GM23338 (cell line): ENCODE data around the gene DUSP3. TPM values are rescaled to one million over a fixed set of nuclear protein-coding genes. Genes with fewer than 3 reads are reported as not detected.
A peak's percentile ranks its signal among the peaks of the same experiment; 100 is the strongest.

Experiments
- ATAC-seq: fragments of 200-7000 bp; cut with Tn5 transposase; 3 replicates; pipeline ENCODE4 v1.9.1; 2020
- DNase-seq: peaks from one replicate; pipeline ENCODE4 v3.0.0-alpha.2; 2015; ENCODE audit warnings: low spot score
- H2AFZ ChIP-seq: fragments of 200-600 bp; sonication (generic); 2 replicates; pipeline ENCODE4 v1.8.0; 2016; ENCODE audit warnings: antibody characterized with exemption, mild to moderate bottlenecking, moderate library complexity
- H3F3A ChIP-seq: fragments of 200-600 bp; sonication (generic); replicated peaks from 2 replicates; pipeline ENCODE4 v1.8.0; 2017; ENCODE audit warnings: antibody characterized with exemption, mixed run types, low read depth
- H3K27ac ChIP-seq: fragments of 200-600 bp; sonication (generic); 2 replicates; pipeline ENCODE4 v1.6.1; 2016; ENCODE audit warnings: low read depth
- H3K27me3 ChIP-seq: fragments of 200-600 bp; sonication (generic); 2 replicates; pipeline ENCODE4 v1.8.0; 2016; ENCODE audit warnings: mild to moderate bottlenecking, mixed run types, moderate library complexity; ENCODE audit not compliant: insufficient read depth
- H3K36me3 ChIP-seq: fragments of 200-600 bp; sonication (generic); 2 replicates; pipeline ENCODE4 v1.8.0; 2016; ENCODE audit warnings: mild to moderate bottlenecking; ENCODE audit not compliant: insufficient read depth
- H3K4me1 ChIP-seq: fragments of 200-600 bp; sonication (generic); 2 replicates; pipeline ENCODE4 v1.8.0; 2016; ENCODE audit warnings: mild to moderate bottlenecking, moderate library complexity; ENCODE audit not compliant: insufficient read depth
- H3K4me2 ChIP-seq: fragments of 200-600 bp; sonication (generic); 2 replicates; pipeline ENCODE4 v1.7.1; 2017; ENCODE audit warnings: mixed run types
- H3K4me3 ChIP-seq: fragments of 200-600 bp; sonication (generic); 2 replicates; pipeline ENCODE4 v1.6.1; 2016; ENCODE audit warnings: mixed run types
- H3K79me2 ChIP-seq: fragments of 200-600 bp; sonication (generic); replicated peaks from 2 replicates; pipeline ENCODE4 v1.8.0; 2017; ENCODE audit warnings: mild to moderate bottlenecking; ENCODE audit not compliant: insufficient read depth
- H3K9me2 ChIP-seq: fragments of 200-600 bp; sonication (generic); 2 replicates; pipeline ENCODE4 v1.8.0; 2017; ENCODE audit not compliant: insufficient read depth
- H4K20me1 ChIP-seq: fragments of 200-600 bp; sonication (generic); replicated peaks from 2 replicates; pipeline ENCODE4 v1.8.0; 2017; ENCODE audit warnings: mild to moderate bottlenecking; ENCODE audit not compliant: insufficient read depth
- H3K27ac Mint-ChIP-seq: 2 replicates; pipeline ENCODE4 v1.8.0; 2020; ENCODE audit warnings: inconsistent platforms, mild to moderate bottlenecking, moderate library complexity, mixed read lengths
- H3K27me3 Mint-ChIP-seq: 3 replicates; pipeline ENCODE4 v1.8.0; 2022; ENCODE audit warnings: low read depth, mild to moderate bottlenecking, moderate library complexity, mixed read lengths, inconsistent platforms; ENCODE audit not compliant: insufficient read depth, poor library complexity
- H3K36me3 Mint-ChIP-seq: 3 replicates; pipeline ENCODE4 v1.8.0; 2021; ENCODE audit warnings: low read depth, mild to moderate bottlenecking, inconsistent platforms, moderate library complexity, mixed read lengths
- H3K4me1 Mint-ChIP-seq: 3 replicates; pipeline ENCODE4 v1.8.0; 2020; ENCODE audit warnings: mild to moderate bottlenecking, inconsistent platforms, mixed read lengths
- H3K4me3 Mint-ChIP-seq: 3 replicates; pipeline ENCODE4 v1.8.0; 2021; ENCODE audit warnings: moderate library complexity, mild to moderate bottlenecking, inconsistent platforms, mixed read lengths
- H3K9me3 Mint-ChIP-seq: 3 replicates; pipeline ENCODE4 v1.8.0; 2020; ENCODE audit warnings: moderate library complexity, mild to moderate bottlenecking, inconsistent platforms, mixed read lengths
- CREB1 ChIP-seq: fragments of 250-450 bp; sonication (Bioruptor Pico); IDR thresholded peaks from 2 replicates; pipeline ENCODE4 v1.5.0; 2020; ENCODE audit warnings: low read depth, mild to moderate bottlenecking, moderate library complexity
- EZH2 ChIP-seq: fragments of 200-600 bp; sonication (generic); IDR thresholded peaks from one replicate; pipeline ENCODE4 v1.8.0; 2017; ENCODE audit warnings: antibody characterized with exemption, mild to moderate bottlenecking, low read depth; ENCODE audit not compliant: unreplicated experiment
- EZH2phosphoT487 ChIP-seq: fragments of 200-600 bp; sonication (generic); IDR thresholded peaks from one replicate; pipeline ENCODE4 v1.8.1; 2018; ENCODE audit warnings: antibody characterized with exemption; ENCODE audit not compliant: unreplicated experiment
- JUNB ChIP-seq: IDR thresholded peaks from one replicate; pipeline ENCODE4 v1.6.1; 2016; ENCODE audit warnings: antibody characterized with exemption; ENCODE audit not compliant: unreplicated experiment
- NANOG ChIP-seq: IDR thresholded peaks from 2 replicates; pipeline ENCODE4 v1.6.1; 2016; ENCODE audit warnings: antibody characterized with exemption, borderline replicate concordance
- POLR2AphosphoS5 ChIP-seq: IDR thresholded peaks from 2 replicates; pipeline ENCODE4 v1.6.1; 2016; ENCODE audit warnings: antibody characterized with exemption, low read depth
- REST ChIP-seq: IDR thresholded peaks from one replicate; pipeline ENCODE4 v1.6.1; 2018; ENCODE audit warnings: antibody characterized with exemption; ENCODE audit not compliant: unreplicated experiment
- STAT1 ChIP-seq: IDR thresholded peaks from one replicate; pipeline ENCODE4 v1.6.1; 2016; ENCODE audit warnings: antibody characterized with exemption; ENCODE audit not compliant: unreplicated experiment
- ZNF114 ChIP-seq: fragments of 250-450 bp; sonication (Bioruptor Pico); IDR thresholded peaks from 2 replicates; pipeline ENCODE4 v1.5.0; 2020; ENCODE audit warnings: mild to moderate bottlenecking, moderate library complexity
- ZNF331 ChIP-seq: fragments of 250-450 bp; sonication (Bioruptor Pico); IDR thresholded peaks from 2 replicates; pipeline ENCODE4 v1.5.0; 2020; ENCODE audit warnings: low read depth, mild to moderate bottlenecking, moderate library complexity
- polyA plus RNA-seq: library from polyadenylated mRNA; unstranded; fragments of >200 nt; fragmentation: Nextera tagmentation; extraction: Ambion mirVana; gene quantifications from 2 replicates; pipeline ENCODE4 v1.2.1, GENCODE V29; 2016
- total RNA-seq: library from RNA; depleted of rRNA; stranded (reverse); fragments of >200 nt; shearing (Covaris generic); gene quantifications from 2 replicates; pipeline ENCODE4 v1.2.3, GENCODE V29; 2014
- TF ChIP-seq, protein P1 (sequence below), 2 experiments: fragments of 200-600 bp in 1 of 2; sonication (generic) in 1 of 2; conservative IDR thresholded peaks; 2 replicates each; pipeline versions ENCODE4 v1.5.1 to v1.6.1; 2016 to 2017; ENCODE audit warnings: antibody characterized with exemption in 2 of 2, low read depth in 2 of 2, mild to moderate bottlenecking in 2 of 2, moderate library complexity in 1 of 2
- TF ChIP-seq, protein P2 (sequence below): IDR thresholded peaks from 2 replicates; pipeline ENCODE4 v1.6.1; 2016; ENCODE audit warnings: antibody characterized with exemption
- TF ChIP-seq, protein P3 (sequence below): fragments of 250-450 bp; sonication (Bioruptor Pico); IDR thresholded peaks from 2 replicates; pipeline ENCODE4 v1.5.0; 2020; ENCODE audit warnings: mild to moderate bottlenecking, moderate library complexity

Gene DUSP3
- total and polyA plus RNA-seq, 2 experiments from 2014 or later, result 14.7 to 22.1 TPM

DNA sequence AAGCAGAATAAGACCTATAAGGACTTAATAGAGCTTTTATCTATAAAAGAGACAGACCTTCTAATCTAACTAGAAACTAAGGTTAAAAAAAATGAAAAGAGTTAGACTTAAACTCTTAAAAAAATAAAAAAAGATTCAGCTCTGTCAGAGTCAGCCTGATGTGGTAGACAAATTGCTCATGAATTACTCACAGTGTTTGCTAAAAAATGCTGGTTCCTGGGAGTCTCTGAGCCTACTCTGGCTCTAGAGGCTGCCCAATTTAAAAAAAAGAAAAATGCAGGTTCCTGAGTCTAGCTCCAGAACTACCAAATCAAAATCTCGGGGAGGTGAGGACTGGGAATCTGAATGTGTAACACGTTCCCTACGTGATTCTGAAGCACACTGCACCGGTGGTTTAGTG lies 38.2 kb downstream of the DUSP3 start:
- TF ChIP-seq JUNB (no peak), REST (no peak), NANOG (no peak), POLR2AphosphoS5 (no peak), ZNF331 (CRISPR knock-in tag) (no peak), EZH2phosphoT487 (no peak), CREB1 (CRISPR knock-in tag) (no peak), ZNF114 (CRISPR knock-in tag) (no peak), STAT1 (no peak), EZH2 (no peak)
- TF ChIP-seq, protein P1, sequence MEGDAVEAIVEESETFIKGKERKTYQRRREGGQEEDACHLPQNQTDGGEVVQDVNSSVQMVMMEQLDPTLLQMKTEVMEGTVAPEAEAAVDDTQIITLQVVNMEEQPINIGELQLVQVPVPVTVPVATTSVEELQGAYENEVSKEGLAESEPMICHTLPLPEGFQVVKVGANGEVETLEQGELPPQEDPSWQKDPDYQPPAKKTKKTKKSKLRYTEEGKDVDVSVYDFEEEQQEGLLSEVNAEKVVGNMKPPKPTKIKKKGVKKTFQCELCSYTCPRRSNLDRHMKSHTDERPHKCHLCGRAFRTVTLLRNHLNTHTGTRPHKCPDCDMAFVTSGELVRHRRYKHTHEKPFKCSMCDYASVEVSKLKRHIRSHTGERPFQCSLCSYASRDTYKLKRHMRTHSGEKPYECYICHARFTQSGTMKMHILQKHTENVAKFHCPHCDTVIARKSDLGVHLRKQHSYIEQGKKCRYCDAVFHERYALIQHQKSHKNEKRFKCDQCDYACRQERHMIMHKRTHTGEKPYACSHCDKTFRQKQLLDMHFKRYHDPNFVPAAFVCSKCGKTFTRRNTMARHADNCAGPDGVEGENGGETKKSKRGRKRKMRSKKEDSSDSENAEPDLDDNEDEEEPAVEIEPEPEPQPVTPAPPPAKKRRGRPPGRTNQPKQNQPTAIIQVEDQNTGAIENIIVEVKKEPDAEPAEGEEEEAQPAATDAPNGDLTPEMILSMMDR (conservative IDR thresholded peaks at IDR 0.05; ENCODE audit: low read depth in 2 of 2), result no peak
- TF ChIP-seq, protein P2, sequence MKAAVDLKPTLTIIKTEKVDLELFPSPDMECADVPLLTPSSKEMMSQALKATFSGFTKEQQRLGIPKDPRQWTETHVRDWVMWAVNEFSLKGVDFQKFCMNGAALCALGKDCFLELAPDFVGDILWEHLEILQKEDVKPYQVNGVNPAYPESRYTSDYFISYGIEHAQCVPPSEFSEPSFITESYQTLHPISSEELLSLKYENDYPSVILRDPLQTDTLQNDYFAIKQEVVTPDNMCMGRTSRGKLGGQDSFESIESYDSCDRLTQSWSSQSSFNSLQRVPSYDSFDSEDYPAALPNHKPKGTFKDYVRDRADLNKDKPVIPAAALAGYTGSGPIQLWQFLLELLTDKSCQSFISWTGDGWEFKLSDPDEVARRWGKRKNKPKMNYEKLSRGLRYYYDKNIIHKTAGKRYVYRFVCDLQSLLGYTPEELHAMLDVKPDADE, result no peak
- TF ChIP-seq, protein P3, sequence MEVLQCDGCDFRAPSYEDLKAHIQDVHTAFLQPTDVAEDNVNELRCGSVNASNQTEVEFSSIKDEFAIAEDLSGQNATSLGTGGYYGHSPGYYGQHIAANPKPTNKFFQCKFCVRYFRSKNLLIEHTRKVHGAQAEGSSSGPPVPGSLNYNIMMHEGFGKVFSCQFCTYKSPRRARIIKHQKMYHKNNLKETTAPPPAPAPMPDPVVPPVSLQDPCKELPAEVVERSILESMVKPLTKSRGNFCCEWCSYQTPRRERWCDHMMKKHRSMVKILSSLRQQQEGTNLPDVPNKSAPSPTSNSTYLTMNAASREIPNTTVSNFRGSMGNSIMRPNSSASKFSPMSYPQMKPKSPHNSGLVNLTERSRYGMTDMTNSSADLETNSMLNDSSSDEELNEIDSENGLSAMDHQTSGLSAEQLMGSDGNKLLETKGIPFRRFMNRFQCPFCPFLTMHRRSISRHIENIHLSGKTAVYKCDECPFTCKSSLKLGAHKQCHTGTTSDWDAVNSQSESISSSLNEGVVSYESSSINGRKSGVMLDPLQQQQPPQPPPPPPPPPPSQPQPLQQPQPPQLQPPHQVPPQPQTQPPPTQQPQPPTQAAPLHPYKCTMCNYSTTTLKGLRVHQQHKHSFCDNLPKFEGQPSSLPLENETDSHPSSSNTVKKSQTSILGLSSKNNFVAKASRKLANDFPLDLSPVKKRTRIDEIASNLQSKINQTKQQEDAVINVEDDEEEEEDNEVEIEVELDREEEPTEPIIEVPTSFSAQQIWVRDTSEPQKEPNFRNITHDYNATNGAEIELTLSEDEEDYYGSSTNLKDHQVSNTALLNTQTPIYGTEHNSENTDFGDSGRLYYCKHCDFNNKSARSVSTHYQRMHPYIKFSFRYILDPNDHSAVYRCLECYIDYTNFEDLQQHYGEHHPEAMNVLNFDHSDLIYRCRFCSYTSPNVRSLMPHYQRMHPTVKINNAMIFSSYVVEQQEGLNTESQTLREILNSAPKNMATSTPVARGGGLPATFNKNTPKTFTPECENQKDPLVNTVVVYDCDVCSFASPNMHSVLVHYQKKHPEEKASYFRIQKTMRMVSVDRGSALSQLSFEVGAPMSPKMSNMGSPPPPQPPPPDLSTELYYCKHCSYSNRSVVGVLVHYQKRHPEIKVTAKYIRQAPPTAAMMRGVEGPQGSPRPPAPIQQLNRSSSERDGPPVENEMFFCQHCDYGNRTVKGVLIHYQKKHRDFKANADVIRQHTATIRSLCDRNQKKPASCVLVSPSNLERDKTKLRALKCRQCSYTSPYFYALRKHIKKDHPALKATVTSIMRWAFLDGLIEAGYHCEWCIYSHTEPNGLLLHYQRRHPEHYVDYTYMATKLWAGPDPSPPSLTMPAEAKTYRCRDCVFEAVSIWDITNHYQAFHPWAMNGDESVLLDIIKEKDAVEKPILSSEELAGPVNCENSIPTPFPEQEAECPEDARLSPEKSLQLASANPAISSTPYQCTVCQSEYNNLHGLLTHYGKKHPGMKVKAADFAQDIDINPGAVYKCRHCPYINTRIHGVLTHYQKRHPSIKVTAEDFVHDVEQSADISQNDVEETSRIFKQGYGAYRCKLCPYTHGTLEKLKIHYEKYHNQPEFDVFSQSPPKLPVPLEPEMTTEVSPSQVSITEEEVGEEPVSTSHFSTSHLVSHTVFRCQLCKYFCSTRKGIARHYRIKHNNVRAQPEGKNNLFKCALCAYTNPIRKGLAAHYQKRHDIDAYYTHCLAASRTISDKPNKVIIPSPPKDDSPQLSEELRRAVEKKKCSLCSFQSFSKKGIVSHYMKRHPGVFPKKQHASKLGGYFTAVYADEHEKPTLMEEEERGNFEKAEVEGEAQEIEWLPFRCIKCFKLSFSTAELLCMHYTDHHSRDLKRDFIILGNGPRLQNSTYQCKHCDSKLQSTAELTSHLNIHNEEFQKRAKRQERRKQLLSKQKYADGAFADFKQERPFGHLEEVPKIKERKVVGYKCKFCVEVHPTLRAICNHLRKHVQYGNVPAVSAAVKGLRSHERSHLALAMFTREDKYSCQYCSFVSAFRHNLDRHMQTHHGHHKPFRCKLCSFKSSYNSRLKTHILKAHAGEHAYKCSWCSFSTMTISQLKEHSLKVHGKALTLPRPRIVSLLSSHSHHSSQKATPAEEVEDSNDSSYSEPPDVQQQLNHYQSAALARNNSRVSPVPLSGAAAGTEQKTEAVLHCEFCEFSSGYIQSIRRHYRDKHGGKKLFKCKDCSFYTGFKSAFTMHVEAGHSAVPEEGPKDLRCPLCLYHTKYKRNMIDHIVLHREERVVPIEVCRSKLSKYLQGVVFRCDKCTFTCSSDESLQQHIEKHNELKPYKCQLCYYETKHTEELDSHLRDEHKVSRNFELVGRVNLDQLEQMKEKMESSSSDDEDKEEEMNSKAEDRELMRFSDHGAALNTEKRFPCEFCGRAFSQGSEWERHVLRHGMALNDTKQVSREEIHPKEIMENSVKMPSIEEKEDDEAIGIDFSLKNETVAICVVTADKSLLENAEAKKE (CRISPR knock-in tag), result no peak
- ATAC-seq (no peak), DNase-seq (no peak)
- Histone ChIP-seq H4K20me1 (no peaks in the 10 kb centered on the region), H3K4me1 (peaks cover 16% of the 10 kb centered on the region; the same call in 1 of the 2 replicates), H3K36me3 (no peaks in the 10 kb centered on the region), H2AFZ (peak overlapping the region; percentile 47; the same call in 1 of the 2 replicates), H3F3A (no peaks in the 10 kb centered on the region), H3K4me2 (no peak overlapping the region), H3K4me3 (no peak overlapping the region), H3K79me2 (no peaks in the 10 kb centered on the region), H3K9me2 (no peaks in the 10 kb centered on the region), H3K27me3 (no peaks in the 10 kb centered on the region), H3K27ac (no peak overlapping the region)
- H3K9me3 Mint-ChIP-seq, result peaks cover 3% of the 10 kb centered on the region; the same call in 1 of the 3 replicates
- peaks cover 29% of the 10 kb centered on the region for H3K4me1 Mint-ChIP-seq
- no peaks in the 10 kb centered on the region; the same call in 2 of the 3 replicates for H3K36me3 Mint-ChIP-seq
- H3K27me3 Mint-ChIP-seq, result peaks cover 8% of the 10 kb centered on the region
- no peak overlapping the region for H3K4me3 Mint-ChIP-seq
- no peak overlapping the region for H3K27ac Mint-ChIP-seq
